Kidney (tissue), 14 donors: ENCODE measurements around the gene ZNF888. TPM values are rescaled to one million over a fixed set of nuclear protein-coding genes. Genes with fewer than 3 reads are reported as not detected.
"Not testable (repeated sequence)": the region's sequence is repeated elsewhere in the genome, so short reads cannot be mapped to it uniquely, and the experiment has no call there.

Experiments
- DNase-seq, 5 donors: peaks; one replicate each; pipeline ENCODE4 v3.0.0-alpha.2; 2013 to 2020
- FAIRE-seq: peaks from 2 replicates; lab custom pipeline; 2012; peaks lifted over from hg19 to GRCh38; lab: Jason Lieb, UNC
- H3K27ac ChIP-seq, 2 donors: one replicate each; pipeline ENCODE4 v1.7.0; 2013; ENCODE audit warnings: low read depth in 2 of 2, low read length in 2 of 2, inconsistent platforms in 1 of 2
- H3K27me3 ChIP-seq: one replicate; pipeline ENCODE4 v1.7.1; 2013; ENCODE audit warnings: low read length, inconsistent platforms; ENCODE audit not compliant: control insufficient read depth, insufficient read depth
- H3K36me3 ChIP-seq, 3 donors: one replicate each; pipeline versions ENCODE4 v1.7.0 to v1.7.1; 2013; ENCODE audit warnings: low read length in 3 of 3, control low read depth in 1 of 3, inconsistent platforms in 1 of 3; ENCODE audit not compliant: insufficient read depth in 3 of 3, control insufficient read depth in 2 of 3
- H3K4me1 ChIP-seq, 3 donors: one replicate each; pipeline versions ENCODE4 v1.7.0 to v1.7.1; 2013; ENCODE audit warnings: low read length in 3 of 3, inconsistent platforms in 1 of 3, low read depth in 1 of 3; ENCODE audit not compliant: control insufficient read depth in 2 of 3, insufficient read depth in 2 of 3
- H3K4me3 ChIP-seq, 3 donors: one replicate each; pipeline versions ENCODE4 v1.7.0 to v1.8.1; 2013; ENCODE audit warnings: low read length in 3 of 3, control low read depth in 1 of 3, inconsistent platforms in 1 of 3
- H3K9ac ChIP-seq, 3 donors: one replicate each; pipeline versions ENCODE4 v1.7.0 to v1.7.1; 2013; ENCODE audit warnings: low read length in 3 of 3, control low read depth in 1 of 3, inconsistent platforms in 1 of 3
- H3K9me3 ChIP-seq, 3 donors: one replicate each; pipeline versions ENCODE4 v1.7.0 to v1.7.1; 2013; ENCODE audit warnings: low read length in 3 of 3, control low read depth in 1 of 3, inconsistent platforms in 1 of 3; ENCODE audit not compliant: control insufficient read depth in 2 of 3, insufficient read depth in 1 of 3
- CTCF ChIP-seq: IDR thresholded peaks from 3 replicates; pipeline ENCODE4 v1.5.1; 2012; ENCODE audit warnings: mild to moderate bottlenecking, moderate library complexity, borderline replicate concordance; ENCODE audit not compliant: insufficient read depth; ENCODE audit errors: extremely low read depth
- intact Hi-C: fragments of 100-400 bp; cut with DNase I; formaldehyde crosslinking; loops from one replicate; pipeline ENCODE4 v1.11.1; 2022
- polyA plus RNA-seq: library from polyadenylated mRNA; stranded (reverse); fragments of 350-450 nt; fragmentation: Illumina TruSeq; extraction: RNeasy Lipid Tissue Mini Kit (QIAGEN cat#74804); gene quantifications from one replicate; pipeline ENCODE4 v1.2.3, GENCODE V29; 2014; ENCODE audit warnings: low read depth, low replicate concordance; ENCODE audit not compliant: insufficient read depth
- total RNA-seq: library from RNA; stranded (reverse); fragmentation: NEBNext Ultra II Directional; extraction: Animal tissue kit (Norgen Biotek cat#: 25700); gene quantifications from one replicate; pipeline ENCODE4 v1.2.1, GENCODE V29; 2021
- donor health status: control.
- donor health status: control.
- donor health status: control.
- donor health status: control.
- donor health status: control.
- donor health status: DM: yes; HTN: yes; CAD: no.
- donor health status: Normal renal cell carcinoma (clear cell type).

Gene ZNF888
- total and polyA plus RNA-seq, 2 donors from 2014 or later = 3.4 to 22.6 TPM

GRCh38 chr19:52871466-52871865 lies 51.8 kb downstream of the ZNF888 start:
- no peaks in the 10 kb centered on the region for H3K4me1 ChIP-seq
- H3K9me3 ChIP-seq = no peaks in the 10 kb centered on the region
- FAIRE-seq = no peak
- no peak overlapping the region for H3K9ac ChIP-seq
- no peak for TF ChIP-seq CTCF
- no peak for DNase-seq
- H3K4me3 ChIP-seq = no peak overlapping the region
- H3K27ac ChIP-seq = no peak overlapping the region
- H3K36me3 ChIP-seq = no peaks in the 10 kb centered on the region
- intact Hi-C loops = no loop called here
- no peaks in the 10 kb centered on the region for H3K27me3 ChIP-seq

DNA sequence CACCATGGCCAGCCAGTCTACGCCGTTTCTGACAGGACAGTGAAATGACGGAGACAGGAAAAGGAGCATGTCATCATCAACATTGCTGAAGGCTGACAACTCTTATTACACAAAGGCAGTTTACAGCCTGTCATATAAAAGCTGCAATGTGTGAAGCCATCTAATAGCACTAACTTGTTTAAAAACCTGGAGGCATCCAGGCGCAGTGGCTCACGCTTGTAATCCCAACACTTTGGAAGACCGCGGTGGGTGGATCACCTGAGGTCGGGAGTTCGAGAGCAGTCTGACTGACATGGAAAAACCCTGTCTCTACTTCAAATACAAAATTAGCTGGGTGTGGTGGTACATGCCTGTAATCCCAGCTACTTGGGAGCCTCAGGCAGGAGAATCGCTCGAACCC lies 55.2 kb downstream of the ZNF888 start:
- H3K9me3 ChIP-seq, FAIRE-seq, H3K9ac ChIP-seq, intact Hi-C loops, DNase-seq, H3K4me1 ChIP-seq, H3K27me3 ChIP-seq, H3K4me3 ChIP-seq, H3K27ac ChIP-seq, H3K36me3 ChIP-seq: not testable (repeated sequence)

DNA sequence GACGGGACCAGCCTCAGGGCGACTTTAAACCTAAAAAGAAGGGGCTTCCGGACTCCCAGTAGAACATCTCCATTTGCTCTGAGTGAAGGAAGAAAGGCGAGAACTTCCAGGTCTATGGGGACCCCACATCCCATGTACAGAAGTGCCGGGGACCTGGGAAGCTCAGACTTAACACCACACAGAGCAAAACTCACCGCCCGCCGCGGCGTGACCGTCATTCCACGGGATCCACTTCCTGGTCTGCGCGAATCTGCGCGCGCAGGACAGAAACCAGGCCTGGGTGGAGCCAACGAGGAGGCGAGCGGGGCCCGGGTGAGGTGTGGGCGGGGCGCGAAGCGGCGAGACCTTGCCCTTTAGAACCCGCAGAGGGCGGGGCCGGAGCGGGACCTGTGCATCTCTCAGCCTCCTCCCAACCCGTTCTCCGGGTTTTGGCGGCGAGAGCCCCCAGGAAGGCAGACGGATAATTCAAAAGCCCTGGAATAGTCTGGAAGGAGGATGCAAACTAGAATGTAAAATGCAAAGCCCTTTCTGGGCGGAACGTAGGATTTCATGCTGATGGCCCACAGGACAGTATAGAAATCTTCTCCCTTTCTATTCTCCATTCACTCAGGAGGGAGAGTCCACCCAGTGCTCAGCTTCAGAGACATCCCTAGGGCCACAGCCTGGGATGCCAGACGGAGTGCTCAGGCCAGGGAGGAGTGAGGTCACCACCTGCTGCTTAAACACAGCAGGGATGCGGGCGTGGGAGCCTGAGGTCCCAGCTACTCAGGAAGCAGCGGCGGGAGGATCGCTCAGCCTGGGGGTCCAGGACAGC lies 65.6 kb downstream of the ZNF888 start, which contains the start of gene ZNF468:
Gene ZNF468, minus strand, starts transcription at position 242 of the 814 bp plus-strand sequence. CDS start 3,347 bp downstream, outside the sequence.
- FAIRE-seq = peak; percentile 91

DNA sequence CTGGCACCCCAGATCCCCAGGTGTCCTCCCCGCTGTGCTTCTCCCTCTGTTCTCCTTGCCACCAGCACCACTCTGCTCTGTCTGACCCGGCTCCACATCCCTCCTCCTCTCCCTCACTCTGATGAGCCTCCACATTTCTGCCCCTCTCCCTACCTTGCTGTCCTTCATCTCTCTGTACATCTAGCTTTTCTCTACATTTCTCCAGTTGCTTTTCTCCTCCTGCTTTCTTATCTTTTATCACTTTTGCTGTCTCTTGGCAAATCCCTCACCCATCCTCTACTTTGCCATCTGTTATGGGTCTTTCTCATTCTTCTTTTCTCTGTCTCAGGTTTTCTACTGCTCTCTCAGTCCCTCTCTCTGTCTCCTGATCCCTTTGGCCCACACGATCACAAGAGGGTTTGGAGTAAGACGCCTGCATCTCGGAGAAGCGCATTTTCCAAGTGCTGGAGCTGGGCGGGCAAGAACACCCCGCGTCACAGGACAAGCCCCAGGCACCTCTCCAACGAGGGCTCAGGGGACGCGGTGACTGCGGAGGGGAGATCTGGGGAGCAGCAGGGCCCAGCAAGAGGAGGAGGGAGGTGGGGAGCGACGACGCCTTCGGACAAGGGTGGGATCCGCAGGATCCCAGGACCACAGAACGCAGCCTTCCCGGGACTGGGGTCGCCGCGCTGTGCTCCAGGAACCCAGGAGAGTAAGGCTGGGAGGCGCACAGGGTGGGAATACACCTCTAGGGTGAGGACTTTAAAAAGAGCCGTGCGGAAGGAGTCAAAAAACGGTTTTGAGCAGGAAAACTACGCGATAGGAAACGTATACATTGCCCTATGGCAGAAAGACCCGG lies 66.5 kb downstream of the ZNF888 start:
- H3K27me3 ChIP-seq, H3K4me1 ChIP-seq, intact Hi-C loops, H3K27ac ChIP-seq, H3K9me3 ChIP-seq, FAIRE-seq, H3K36me3 ChIP-seq: not testable (repeated sequence)
- H3K4me3 ChIP-seq = peak overlapping the region; percentile 71 to 86 (median 76)
- H3K9ac ChIP-seq = peak overlapping the region; percentile 57 to 77 (median 67)
- DNase-seq = peak in 2 of 5 donors; percentile 40 to 42

More for the DNA sequence above, 65.6 kb downstream of the ZNF888 start, which contains the start of gene ZNF468:
- H3K4me1 ChIP-seq, H3K36me3 ChIP-seq, H3K9me3 ChIP-seq, intact Hi-C loops, H3K27me3 ChIP-seq: not testable (repeated sequence)
- peak within 1 kb of the TSS; percentile 67 to 79 (median 77) for H3K9ac ChIP-seq
- peak within 1 kb of the TSS in 1 of 2 donors; percentile 26 for H3K27ac ChIP-seq
- H3K4me3 ChIP-seq = peak within 1 kb of the TSS; percentile 71 to 93 (median 81)
- DNase-seq = peak; percentile 65 to 93 (median 79)

Other genes starting within 250 kb of the ZNF888 start
- gene ZNF611, start 188.4 kb downstream of the ZNF888 start, total RNA-seq = 42.7 TPM
- gene ZNF611, start 188.4 kb downstream of the ZNF888 start, polyA plus RNA-seq = 3.6 TPM
- gene ZNF600, start 136.6 kb downstream of the ZNF888 start, total RNA-seq = 9.4 TPM
- gene ZNF600, start 136.6 kb downstream of the ZNF888 start, polyA plus RNA-seq = 4.1 TPM
- gene ZNF28, start 101.8 kb downstream of the ZNF888 start, total RNA-seq = 20.0 TPM
- gene ZNF28, start 101.8 kb downstream of the ZNF888 start, polyA plus RNA-seq = 10.0 TPM
- gene ZNF468, start 65.8 kb downstream of the ZNF888 start, total RNA-seq = 21.1 TPM
- gene ZNF468, start 65.8 kb downstream of the ZNF888 start, polyA plus RNA-seq = 10.2 TPM
- 25.8 TPM for gene ZNF320, start 25.8 kb downstream of the ZNF888 start, total RNA-seq
- 3.2 TPM for gene ZNF320, start 25.8 kb downstream of the ZNF888 start, polyA plus RNA-seq
- 16.6 TPM for gene ZNF816, start 39.5 kb upstream of the ZNF888 start, total RNA-seq
- 4.4 TPM for gene ZNF816, start 39.5 kb upstream of the ZNF888 start, polyA plus RNA-seq
- not detected for gene ERVV-1, start 90.5 kb upstream of the ZNF888 start, total RNA-seq
- not detected for gene ERVV-1, start 90.5 kb upstream of the ZNF888 start, polyA plus RNA-seq
- gene ERVV-2, start 121.3 kb upstream of the ZNF888 start, total RNA-seq = not detected
- gene ERVV-2, start 121.3 kb upstream of the ZNF888 start, polyA plus RNA-seq = not detected
- 38.2 TPM for gene ZNF160, start 180.0 kb upstream of the ZNF888 start, total RNA-seq
- gene ZNF160, start 180.0 kb upstream of the ZNF888 start, polyA plus RNA-seq = 9.5 TPM
- 12.0 TPM for gene ZNF415, start 209.5 kb upstream of the ZNF888 start, total RNA-seq
- 8.8 TPM for gene ZNF415, start 209.5 kb upstream of the ZNF888 start, polyA plus RNA-seq
- 17.6 TPM for gene ZNF347, start 235.6 kb upstream of the ZNF888 start, total RNA-seq
- gene ZNF347, start 235.6 kb upstream of the ZNF888 start, polyA plus RNA-seq = 2.3 TPM